Stimulated activated CD8-positive, alpha-beta memory T cell treated with anti-CD3 and anti-CD28 coated beads, Interleukin-12 subunit alpha, Interleukin-12 subunit beta, amount 100 ng/mL, for 4 hours (primary cell): ENCODE results near the gene IPMK.
A peak's percentile ranks its signal among the peaks of the same experiment; 100 is the strongest.

Experiments used
- DNase-seq: peaks from one replicate; pipeline ENCODE4 v3.0.0-alpha.2; 2020; ENCODE audit warnings: low read depth

The IPMK gene

DNA sequence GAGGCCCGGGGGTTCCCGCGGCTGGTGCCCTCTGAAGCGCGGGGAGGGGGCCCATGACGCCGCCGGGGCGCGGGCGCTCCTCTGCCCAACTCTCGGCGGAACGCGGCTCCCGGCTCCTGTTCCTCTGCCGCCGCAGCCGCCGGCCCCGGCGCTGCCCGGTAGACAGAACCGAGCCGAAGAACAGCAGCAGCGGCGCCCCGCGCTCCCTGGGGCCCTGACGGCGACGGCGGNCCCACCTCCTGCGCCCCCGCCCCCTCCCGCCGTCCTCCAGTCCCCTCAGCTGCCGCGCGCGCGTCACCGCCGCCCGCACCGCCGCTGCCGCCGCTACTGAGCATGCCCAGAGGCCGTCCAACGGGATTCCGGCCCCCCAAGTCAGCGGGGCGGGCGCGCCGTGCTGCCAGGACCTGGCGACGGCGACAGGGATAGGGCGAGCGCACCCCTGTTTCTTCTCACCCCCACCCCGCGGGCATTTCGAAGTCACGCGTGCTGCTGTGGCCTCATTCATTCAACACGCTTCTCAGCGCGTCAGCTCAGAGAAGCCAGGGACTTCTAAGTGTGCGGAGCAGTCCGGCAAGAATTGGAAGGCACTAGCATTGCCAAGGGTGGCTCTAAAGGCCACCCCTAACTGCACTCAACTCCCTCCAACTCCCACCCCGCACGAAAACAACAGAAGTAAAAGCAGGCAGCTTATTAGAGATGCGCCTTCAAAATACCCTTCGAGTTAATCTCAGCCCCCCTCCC lies at the start of gene IPMK:
TSS of gene IPMK (minus strand) at position 182 of the 741 bp plus-strand sequence. CDS start 283 bp downstream, outside the sequence.
- DNase-seq = peak; percentile 94

DNA sequence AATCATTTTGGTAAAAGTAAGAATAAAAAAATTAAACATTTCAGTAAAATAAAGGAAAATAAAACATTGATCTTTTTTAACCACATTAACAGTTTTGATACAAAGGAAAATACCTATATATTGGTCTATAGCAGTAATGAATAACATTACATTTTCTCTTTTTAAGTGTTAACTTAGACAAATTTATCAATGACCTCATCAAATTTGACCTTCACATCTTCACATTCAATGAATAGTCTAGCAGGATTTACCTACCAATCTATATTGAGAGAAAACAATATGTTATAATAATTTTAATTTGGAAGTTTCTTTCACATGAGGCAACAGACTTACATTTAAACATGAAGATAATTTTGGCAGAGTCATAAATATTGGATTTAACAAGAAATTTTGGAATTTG lies 49.2 kb upstream of the IPMK start:
- DNase-seq = no peak

DNA sequence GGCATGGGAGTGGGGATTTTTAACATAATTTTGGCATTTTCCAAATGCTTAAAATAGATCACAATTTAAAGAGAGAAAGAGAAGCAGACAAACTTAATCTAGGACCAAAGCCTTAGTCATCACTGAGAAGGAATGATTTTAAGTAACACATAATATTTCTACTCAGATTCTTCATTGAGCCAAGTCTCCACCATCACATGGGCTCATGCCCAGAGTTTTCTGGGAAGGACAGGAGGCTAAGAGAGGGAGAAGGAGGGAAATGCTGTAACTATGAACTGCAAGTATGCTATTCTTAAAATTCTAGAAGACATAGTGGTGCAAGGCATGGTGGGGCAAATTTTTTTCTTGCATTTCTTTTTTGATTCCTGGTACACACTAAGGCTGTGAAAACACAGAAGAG lies 43.3 kb upstream of the IPMK start:
- no peak for DNase-seq

DNA sequence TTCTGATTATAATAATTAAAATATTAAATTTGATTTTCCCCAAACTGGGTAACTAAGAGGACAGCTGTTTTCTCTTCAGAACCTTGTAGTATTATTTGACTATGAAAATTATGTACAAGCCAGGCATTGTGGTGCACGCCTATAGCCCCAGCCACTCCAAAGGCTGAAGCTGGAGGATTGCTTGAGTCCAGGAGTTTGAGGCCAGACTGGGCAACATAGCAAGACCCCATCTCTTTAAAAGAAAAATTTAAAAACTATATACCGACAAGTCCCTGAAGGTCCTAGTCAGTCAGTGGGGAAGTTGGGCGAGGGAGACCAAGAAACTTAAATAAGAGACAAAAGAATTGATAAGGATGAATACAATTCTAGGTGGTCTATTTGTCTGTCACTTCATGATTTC lies 40.0 kb upstream of the IPMK start:
- DNase-seq = no peak

DNA sequence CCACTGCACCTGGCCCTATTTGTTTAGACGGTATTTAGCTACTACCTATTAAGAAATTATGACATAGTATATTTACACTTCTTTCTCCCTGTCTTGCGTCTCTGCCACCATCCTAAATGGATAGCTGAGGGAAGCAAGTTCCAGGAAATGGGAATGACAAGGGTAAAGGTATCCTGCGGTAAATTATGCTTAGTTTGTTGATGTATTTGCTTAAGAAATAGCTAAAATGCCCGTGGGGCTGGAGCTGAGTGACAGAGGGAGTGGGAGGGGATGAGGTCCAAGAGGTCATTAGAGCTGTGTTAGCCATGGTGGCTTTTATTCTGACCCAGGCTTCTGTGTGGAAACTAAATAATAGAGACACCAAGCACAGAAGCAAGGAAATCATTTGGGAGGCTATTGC lies 38.1 kb upstream of the IPMK start:
- no peak for DNase-seq

DNA sequence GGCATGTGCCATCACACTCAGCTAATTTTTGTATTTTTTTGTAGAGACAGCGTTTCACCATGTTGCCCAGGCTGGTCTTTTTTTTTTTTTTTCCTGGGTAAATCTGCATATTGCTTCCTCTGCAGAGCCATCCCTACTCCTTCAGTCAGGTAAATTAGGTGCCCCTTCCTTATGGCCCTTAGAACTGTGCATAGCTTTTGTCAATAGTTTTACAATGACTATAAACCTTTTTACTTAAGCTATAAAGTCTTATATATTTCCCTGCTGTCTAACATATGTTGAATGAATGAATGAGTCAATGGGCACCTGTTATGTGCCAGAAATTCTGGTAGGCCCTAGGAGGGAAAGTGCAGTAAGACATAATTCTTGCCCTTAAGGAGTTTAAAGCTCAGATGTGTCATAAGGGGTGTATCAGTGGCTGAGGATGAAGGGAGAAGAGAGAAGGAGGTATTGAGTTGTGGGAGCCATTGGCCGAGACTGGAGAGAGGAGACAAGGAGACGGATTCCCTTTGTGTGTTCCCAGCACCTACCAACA lies 36.5 kb upstream of the IPMK start:
- no peak for DNase-seq

DNA sequence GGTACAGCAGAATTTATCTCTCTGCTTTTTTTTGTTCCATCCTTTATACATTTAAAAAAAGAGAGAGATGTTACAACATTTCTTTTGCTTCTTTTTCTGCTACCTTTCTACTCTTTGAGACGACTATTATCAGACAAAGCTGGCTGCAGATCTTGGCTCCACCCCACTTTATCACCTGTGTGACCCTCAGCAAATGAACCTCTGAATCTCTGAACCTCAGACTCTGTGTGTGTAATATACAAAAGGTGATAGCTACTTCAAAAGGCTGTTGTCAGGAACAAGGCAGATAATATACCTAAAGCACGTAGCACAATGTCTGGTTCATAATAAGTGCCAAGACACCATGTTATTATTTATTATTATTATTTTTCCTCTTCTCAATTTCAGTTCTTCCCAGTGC lies 34.6 kb upstream of the IPMK start:
- DNase-seq = no peak

DNA sequence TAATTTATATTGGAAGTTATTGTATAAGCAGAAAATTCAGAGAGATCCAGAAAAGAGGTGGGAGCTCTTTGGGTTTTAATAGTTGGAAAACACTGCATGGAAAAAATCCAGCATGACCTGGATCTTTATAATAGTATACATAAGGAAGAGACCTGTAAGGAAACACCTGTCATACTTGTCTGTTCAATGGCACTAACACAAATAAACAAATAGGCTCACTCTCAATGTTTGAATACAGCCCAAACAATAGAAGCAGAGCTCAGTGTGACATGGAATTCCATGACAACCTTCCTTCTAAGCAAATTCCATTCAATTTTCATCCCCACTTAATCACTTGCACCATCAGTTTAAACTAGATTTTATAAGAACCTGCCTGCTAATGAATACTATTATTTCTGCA lies 33.0 kb upstream of the IPMK start:
- DNase-seq = no peak

DNA sequence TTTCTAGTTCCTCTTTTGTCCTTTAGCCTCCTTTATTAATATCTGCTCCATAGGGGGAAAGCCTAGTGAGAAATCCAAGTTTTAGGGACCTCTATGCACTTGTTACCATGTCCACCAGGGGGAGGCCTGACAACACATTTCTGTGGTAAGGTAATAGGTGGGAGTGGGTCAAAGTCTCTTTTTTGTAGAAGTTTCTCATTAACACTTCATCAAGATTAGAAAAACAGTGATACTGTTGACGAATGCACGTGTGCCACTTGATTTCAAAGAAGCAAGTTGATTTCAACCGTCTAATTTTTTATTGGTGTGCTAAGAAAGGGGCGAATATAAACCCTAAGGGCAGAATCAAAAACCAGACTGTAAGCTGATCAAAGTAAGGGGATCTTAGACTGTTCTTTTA lies 31.9 kb upstream of the IPMK start:
- DNase-seq = peak; percentile 17

DNA sequence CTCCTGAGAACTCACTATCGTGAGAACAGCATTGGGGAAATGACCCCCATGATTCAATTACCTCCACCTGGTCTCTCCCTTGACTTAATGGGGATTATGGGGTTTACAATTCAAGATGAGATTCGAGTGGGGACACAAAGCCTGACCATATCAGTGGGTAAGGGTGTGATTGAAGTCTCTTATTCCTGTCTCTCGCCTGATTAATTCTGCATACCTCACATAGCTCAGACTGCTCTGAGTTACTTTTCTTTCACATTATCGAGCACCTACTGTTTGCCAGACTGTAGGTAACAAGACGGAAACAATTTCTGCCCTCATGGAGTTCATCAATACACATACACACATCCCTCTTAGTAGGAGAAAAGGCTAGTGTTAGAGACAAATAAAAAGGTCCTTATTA lies 26.3 kb upstream of the IPMK start:
- DNase-seq = no peak

DNA sequence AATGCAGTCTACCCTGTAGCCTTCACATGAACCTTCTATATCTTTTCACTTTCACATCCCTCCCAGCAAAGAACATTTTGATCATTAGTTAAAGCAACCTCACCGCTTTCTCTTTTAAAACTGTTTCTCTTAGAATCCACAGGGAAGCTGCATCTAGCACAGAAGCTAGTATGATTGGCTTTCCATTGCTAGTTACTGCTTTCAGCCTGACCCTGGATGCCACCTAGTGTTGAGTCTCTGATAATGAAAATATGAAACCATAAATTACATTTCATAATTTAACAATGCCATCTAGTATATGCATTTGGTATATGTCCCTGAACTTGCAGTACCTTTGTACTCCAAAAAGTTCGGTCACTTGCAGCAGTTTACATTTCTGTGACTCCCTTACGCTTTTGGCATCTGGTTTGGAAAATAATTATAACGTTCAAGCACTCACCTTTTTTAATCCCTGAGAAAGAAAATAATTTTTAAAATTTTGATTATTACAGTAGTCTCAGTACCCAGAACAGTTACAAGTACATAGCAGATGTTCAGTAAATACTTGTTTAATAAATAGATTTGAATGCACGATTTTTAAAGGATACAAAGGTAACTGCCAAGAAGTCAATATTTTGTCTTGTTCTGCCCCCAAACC lies 24.0 kb upstream of the IPMK start:
- DNase-seq = no peak

DNA sequence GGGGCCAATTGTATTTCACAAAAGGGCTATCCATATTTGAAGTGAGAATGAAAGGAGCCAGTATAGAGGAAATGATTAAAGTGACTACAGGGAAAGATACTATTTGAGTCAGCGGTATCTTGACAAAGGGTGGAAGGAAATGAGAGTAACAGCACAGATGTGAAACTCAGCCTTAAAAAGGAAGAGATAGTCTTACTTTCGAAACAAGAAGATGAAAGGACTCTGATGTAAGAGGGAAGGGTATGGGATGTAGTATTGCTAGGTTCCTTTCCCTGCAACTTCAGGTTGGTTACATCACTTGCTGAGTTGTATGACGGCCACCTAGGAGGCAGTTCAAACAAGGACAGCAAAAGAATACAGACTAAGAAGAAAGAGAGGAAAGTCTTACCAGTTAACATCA lies 14.9 kb upstream of the IPMK start:
- no peak for DNase-seq

DNA sequence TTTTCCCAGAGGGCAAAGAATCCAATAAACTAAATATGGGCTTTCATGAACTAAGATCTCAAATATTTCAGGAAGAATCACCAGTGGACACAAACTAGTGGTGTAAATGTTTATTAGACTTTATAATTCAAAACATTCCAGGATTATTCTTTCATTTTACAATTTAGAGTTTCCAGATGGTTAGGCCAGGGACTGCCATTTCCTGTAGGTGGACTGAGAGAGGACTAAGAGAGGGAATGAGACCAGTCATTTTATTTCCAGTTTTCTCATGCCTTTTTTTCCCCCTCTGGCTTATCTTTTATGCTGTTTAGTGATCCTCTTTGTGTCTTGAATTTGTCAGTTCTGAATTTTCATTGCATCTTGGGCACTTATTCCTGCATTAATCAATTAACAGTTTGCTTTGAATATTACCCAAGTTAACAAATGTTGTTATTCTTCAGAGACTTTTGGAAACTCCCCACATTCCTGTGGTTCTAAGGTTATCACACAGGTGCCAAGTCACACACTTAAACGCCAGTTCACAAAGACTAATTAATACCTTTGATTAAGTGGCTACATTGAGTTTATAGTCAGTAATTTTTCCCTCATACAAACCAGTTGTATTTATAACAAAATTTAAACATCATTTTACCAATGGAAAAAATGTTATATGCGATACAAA lies 13.5 kb upstream of the IPMK start:
- DNase-seq = no peak

DNA sequence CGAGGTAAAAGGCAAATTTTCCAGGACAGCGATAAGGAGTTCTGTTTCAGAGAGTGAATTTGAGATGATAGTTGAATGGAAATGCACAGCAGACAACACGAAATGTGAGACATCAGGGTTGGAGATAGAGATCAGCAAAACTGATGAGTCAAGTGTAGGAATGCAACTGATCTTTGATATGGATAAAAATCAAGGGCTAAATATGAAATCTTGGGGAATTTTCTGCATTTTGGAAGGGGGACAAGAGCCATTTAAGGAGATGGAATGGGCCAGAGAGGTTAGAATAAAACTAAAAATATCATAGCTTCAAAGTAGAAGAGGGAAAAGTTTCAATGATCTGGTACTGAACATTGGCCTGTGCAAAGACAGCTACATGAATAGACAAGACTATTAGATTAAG lies 12.8 kb upstream of the IPMK start:
- no peak for DNase-seq

DNA sequence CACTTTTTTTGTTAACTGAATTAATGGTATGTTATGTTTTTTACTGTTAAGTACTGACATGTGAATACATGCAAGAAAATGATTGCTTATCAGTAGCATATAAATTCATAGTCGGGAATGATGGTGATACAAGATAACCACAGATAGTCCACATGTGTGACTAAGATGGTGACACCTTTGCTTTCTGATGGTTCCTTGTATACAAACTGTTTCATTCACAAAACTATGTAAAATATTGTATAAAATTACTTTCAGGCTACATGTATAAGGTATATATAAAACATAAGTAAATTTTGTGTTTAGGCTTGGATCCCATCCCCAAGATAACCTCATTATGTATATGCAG lies 11.2 kb upstream of the IPMK start:
- no peak for DNase-seq

DNA sequence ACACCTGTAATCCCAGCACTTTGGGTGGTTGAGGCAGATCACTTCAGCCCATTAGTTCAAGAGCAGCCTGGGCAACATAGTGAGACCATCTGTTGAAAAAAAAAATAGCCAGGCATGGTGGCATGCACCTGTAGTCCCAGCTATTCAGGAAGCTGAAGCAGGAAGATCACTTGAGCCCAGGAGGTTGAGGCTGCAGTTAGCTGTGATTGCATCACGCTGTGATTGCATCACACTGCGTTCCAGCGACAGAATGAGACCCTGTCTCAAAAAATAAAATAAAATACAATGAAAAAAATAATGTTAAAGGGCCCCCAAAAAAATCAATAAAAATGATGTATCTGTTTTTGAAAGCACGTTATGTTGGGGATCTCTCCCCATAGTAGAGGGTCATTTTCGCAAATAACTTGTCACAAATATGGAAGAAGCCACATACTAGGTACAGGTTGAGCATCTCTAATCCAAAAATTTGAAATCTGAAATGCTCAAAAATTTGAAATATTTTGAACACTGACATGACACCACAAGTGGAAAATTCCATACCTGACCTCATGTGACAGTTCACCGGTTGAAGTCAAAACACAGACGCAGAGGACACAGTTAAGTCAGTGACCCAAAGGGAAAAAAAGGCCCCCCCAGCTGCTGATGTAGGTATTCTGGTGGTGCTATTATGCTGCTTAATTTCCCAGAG lies 10.7 kb upstream of the IPMK start:
- no peak for DNase-seq

DNA sequence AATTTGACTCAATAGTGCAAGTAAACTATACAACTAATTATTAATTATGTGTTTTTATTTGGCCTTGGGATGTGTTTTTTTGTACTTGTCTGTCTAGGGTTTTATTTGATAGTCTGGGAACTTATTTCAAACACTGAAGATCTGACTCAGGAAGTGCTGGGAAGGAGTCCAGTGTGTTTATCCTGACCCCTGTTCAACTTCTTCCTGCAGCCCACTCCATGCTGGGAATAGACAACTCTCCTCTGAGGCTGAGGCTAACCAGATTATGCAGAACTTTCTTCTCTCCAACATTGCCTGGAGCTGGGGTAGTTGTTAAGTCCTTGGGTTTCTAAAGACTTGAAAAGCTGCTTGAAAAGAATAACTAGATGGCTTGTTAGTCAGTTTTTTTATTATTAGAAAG lies 8.2 kb upstream of the IPMK start:
- DNase-seq = no peak

DNA sequence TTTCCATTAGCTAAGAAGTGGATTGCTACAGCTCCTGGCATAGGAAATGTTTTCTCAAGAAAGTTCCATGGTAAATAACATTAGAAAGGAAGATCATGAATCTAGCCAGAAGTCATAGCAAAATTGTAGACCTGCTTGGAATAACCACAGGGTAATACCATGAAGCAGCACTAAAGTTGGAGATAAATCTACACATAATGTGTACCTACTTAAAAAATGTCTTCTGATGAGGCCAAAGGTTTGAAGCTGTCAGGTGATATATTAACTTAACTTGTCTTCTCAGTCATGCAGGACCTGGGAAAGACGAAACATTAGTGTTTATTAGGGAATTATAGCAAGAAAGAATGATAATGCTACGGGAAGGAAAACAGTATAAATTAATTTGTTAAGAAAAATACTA lies 7.6 kb upstream of the IPMK start:
- no peak for DNase-seq

DNA sequence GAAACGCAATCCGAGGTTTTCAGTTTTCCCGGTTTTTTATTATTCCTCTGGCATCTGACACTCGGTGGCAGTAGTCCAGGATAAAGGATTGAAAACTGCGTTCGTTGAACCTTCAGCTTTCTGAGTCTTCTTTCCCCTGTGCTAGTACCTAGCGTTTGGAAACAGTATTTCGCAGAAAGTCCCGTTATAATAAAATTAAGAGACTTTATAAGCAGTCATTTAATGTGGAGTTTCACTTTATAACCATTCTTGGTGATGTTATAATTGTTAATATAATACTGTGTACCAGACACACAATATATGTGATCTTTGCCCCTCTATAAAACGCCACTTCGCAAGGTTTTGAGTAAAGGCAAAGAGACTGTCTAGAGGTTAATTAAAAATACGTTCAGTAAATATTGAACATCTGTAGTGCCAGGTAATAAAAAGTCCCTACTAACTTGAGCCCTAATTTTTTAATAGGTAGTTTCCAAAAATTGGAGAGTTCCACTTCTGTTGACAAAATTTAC lies 2.1 kb upstream of the IPMK start:
- DNase-seq = no peak

DNA sequence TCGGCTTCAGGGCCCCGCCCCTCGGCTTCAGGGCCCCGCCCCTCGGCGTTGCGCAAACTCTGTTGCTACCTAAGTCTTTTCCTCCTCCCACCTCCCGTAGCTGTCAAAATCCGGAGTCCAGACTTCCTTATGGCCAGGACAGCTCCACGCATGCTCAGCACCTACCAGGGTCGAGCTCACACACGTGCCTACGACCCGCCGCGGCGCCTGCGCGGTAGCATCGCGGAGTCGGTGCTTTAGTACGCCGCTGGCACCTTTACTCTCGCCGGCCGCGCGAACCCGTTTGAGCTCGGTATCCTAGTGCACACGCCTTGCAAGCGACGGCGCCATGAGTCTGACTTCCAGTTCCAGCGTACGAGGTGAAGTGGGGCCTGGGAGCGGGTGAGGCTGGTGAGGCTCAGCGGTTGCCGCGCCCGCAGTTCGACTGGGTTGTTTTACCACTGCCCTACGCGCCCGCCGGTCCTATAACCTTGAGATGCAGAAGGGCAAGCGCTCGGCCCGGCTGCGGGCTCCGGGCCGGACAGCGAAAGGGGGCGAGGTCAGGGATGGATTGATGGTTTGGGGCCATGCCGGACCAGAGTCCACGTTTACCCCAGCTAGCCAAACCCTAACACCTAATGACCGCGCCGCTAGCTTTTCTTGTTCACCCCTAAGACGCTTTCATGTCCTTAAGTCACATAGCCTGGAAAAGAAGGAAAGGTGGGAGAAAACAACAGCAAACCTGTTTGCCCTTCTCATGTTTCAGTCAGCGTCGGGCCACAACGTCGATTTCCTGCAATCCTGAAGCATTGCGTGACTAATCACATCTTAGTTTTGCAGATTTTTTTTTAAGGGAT lies 1.5 kb upstream of the IPMK start, which contains the start of gene CISD1:
TSS of gene CISD1 (plus strand) at position 217 of the 836 bp plus-strand sequence. CDS start at position 329, 112 bp downstream.
- DNase-seq = peak; percentile 84

DNA sequence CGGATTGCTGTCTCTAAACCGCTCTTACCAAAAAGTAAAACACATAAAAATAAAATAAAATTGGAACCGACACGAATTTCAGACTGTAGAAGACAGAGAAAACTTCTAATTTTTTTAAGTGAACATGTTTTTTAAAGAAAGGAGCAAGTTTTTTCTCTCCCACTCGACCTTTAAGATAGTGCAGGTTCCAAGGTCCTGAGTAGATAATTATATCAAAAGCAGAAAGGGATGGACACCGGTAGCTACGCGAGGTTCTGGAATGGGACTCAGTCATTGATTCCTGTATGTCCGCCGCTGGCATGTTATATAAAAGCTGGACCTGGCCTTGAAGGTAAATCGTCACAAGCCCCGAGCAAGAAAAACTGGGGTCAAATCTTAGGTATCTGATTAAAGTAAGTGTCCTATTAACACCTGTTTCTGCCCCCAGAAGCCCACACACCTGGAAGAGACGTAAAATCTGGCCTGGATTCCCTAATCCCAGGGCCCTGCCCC lies 806 bp upstream of the IPMK start:
- no peak for DNase-seq
